Muscle of leg (tissue), 11 donors: ENCODE measurements around the gene UBR1. TPM values are rescaled to one million over a fixed set of nuclear protein-coding genes. Genes with fewer than 3 reads are reported as not detected.

ENCODE experiments used
- DNase-seq: peaks from one replicate; pipeline ENCODE4 v3.0.0; 2013
- H3K27ac ChIP-seq: one replicate; pipeline ENCODE4 v1.5.1; 2013; ENCODE audit warnings: mild to moderate bottlenecking, low read length, control low read depth
- H3K27me3 ChIP-seq: one replicate; pipeline ENCODE4 v1.6.1; 2013; ENCODE audit warnings: low read length; ENCODE audit not compliant: control insufficient read depth, insufficient read depth
- H3K36me3 ChIP-seq: one replicate; pipeline ENCODE4 v1.6.1; 2013; ENCODE audit warnings: low read length; ENCODE audit not compliant: control insufficient read depth, insufficient read depth
- H3K4me1 ChIP-seq: one replicate; pipeline ENCODE4 v1.6.1; 2013; ENCODE audit warnings: low read length; ENCODE audit not compliant: control insufficient read depth, insufficient read depth
- H3K4me3 ChIP-seq: one replicate; pipeline ENCODE4 v1.5.1; 2013; ENCODE audit warnings: low read length, control low read depth
- H3K9me3 ChIP-seq: replicated peaks from 2 replicates; pipeline ENCODE4 v1.6.1; 2013; ENCODE audit warnings: low read depth, low read length; ENCODE audit not compliant: control insufficient read depth
- WGBS: methylation state at CpG from one replicate; pipeline ENCODE4 v1.1.5; 2013; ENCODE audit warnings: missing lambda C conversion rate; ENCODE audit not compliant: insufficient coverage; 5-methylcytosine and 5-hydroxymethylcytosine counted together
- polyA plus RNA-seq, 8 donors: library from polyadenylated mRNA; unstranded; fragments of 120-200 nt; gene quantifications; one replicate each; pipeline versions ENCODE4 v1.2.1 to v1.2.3, GENCODE V29; 2013; ENCODE audit warnings: inconsistent platforms in 1 of 8, low replicate concordance in 1 of 8; ENCODE audit not compliant: insufficient read length in 8 of 8, insufficient read depth in 1 of 8
- total RNA-seq: library from RNA; stranded (reverse); fragments of 120-200 nt; gene quantifications from one replicate; pipeline ENCODE4 v1.2.4, GENCODE V29; 2013

The UBR1 gene
- total and polyA plus RNA-seq, 9 donors = 13.6 to 27.4 (median 19.8) TPM

- Histone ChIP-seq H3K27me3 (peaks cover 3% of the 10 kb centered on the region), H3K36me3 (no peaks in the 10 kb centered on the region), H3K9me3 (no peaks in the 10 kb centered on the region), H3K4me1 (peaks cover under 1% of the 10 kb centered on the region), H3K4me3 (no peak overlapping the region), H3K27ac (no peak overlapping the region)
- no peak for DNase-seq
- WGBS = 40% methylated on average over 1 of the region's 3 CpGs
Observed at GRCh38 chr15:43111354-43111753, 5.5 kb upstream of the UBR1 start.

- H3K27ac ChIP-seq = no peak overlapping the region
- peaks cover 2% of the 10 kb centered on the region for H3K36me3 ChIP-seq
- peaks cover 8% of the 10 kb centered on the region for H3K4me1 ChIP-seq
- no peak for DNase-seq
- no peaks in the 10 kb centered on the region for H3K9me3 ChIP-seq
- H3K4me3 ChIP-seq = no peak overlapping the region
- H3K27me3 ChIP-seq = peaks cover 2% of the 10 kb centered on the region
- WGBS = no CpG with 5 or more reads among the region's 1 CpG
Observed at GRCh38 chr15:43107751-43108150, 1.9 kb upstream of the UBR1 start.

- WGBS = no CpG with 5 or more reads among the region's 7 CpGs
- DNase-seq = no peak
- peak overlapping the region; percentile 63 for H3K4me3 ChIP-seq
- peaks cover 7% of the 10 kb centered on the region for H3K36me3 ChIP-seq
- H3K27ac ChIP-seq = peak overlapping the region; percentile 96
- peaks cover 8% of the 10 kb centered on the region for H3K4me1 ChIP-seq
- peaks cover 2% of the 10 kb centered on the region for H3K27me3 ChIP-seq
- H3K9me3 ChIP-seq = no peaks in the 10 kb centered on the region
Observed at GRCh38 chr15:43106486-43106829, 620 bp upstream of the UBR1 start.

DNA sequence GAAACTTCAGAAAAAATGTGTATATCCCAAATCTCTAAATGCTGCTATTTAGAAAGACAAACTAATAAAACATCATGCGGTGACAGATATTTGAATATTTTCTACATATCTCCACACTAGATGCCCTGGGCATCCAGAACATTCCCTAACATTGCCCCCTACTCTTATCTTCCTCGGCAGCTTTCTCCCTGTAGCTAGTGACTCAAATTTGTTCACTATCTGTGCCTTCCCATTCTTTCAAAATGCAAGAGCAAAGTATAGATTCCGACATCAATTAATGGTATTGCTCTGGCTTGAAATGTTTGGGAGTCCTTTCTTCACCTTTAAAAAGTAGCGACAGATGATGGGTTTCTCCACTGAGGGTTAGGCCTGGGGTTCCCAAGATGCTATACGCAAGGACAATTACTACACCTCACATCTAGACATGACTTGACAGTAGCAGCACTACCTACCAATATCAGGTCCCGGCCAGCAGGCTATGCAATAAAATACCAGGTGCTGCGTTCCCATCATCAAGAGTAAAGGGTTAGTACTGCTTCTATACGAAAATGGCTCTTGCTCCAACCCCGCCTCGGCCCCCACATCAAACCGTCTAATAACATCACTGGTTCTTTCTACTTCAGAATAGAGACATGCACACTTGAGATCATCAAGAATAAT lies 631 bp downstream of the UBR1 start:
- Histone ChIP-seq H3K4me3 (peak overlapping the region; percentile 63), H3K9me3 (no peaks in the 10 kb centered on the region), H3K27me3 (peaks cover 2% of the 10 kb centered on the region), H3K27ac (peak overlapping the region; percentile 96), H3K36me3 (peaks cover 13% of the 10 kb centered on the region), H3K4me1 (peaks cover 8% of the 10 kb centered on the region)
- WGBS = 100% methylated on average over 1 of the region's 11 CpGs
- no peak for DNase-seq

DNA sequence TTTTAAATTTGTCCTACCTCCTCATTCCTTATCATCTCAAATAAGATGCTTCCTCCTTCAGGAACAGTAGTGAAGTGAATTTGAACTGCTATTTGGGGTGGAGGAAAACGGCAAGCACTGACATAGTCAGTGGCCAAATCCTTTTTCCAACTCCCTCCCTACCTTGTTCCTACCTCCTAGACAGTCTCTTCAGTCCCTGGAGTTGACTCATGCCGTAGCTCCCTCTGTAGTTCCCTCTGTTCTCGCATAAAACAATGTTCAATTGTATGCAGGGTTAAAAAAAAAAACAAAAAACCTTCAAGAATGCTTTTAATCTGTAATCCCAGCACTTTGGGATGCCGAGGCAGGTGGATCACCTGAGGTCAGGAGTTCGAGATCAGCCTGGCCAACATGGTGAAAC lies 1.4 kb downstream of the UBR1 start:
- Histone ChIP-seq H3K36me3 (peaks cover 16% of the 10 kb centered on the region), H3K9me3 (no peaks in the 10 kb centered on the region), H3K27me3 (no peaks in the 10 kb centered on the region), H3K4me1 (peaks cover 8% of the 10 kb centered on the region), H3K4me3 (no peak overlapping the region), H3K27ac (no peak overlapping the region)
- 0% methylated on average over 1 of the region's 5 CpGs for WGBS
- DNase-seq = no peak

DNA sequence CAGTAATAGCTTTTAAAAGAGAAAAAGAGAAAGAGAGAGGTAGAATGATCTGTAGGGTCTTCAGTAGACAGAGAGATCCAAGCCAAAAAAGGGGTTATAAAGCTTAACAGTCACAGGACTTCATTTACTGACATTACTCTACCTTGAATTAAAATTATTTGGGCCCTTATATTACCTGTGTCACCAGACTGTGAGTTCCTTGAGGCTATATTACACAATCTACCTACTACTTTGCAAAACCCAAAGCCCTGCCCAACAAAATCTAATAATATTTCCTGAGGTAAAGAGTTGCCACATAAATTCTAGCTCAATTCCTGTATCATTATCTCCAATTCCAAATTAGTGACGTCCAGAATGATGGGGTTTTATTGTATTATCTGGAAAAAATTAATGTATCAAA lies 1.9 kb downstream of the UBR1 start:
- no CpG with 5 or more reads among the region's 1 CpG for WGBS
- no peak overlapping the region for H3K27ac ChIP-seq
- no peak overlapping the region for H3K4me3 ChIP-seq
- no peaks in the 10 kb centered on the region for H3K9me3 ChIP-seq
- peaks cover 16% of the 10 kb centered on the region for H3K36me3 ChIP-seq
- no peaks in the 10 kb centered on the region for H3K27me3 ChIP-seq
- H3K4me1 ChIP-seq = peaks cover 8% of the 10 kb centered on the region
- no peak for DNase-seq

DNA sequence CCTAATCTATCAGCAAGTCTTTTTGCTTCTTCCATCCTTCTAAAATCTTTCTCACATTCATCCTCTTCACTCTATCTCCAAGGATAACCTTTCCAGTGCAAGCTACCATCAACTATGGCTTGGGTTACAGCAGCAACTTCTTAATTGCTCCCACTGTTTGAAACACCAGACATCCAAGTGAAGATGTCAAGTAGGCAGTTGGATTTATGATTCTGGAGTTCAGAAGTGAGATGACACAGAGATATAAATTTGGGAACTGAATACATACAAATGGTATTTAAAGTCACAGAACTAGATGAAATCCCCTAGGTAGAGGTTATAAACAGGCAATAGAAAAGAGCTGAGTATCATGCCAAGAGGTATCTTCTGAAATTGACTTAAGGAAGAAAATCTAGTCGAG lies 3.7 kb downstream of the UBR1 start:
- H3K36me3 ChIP-seq = peaks cover 17% of the 10 kb centered on the region
- H3K4me1 ChIP-seq = peaks cover 8% of the 10 kb centered on the region
- WGBS = no CpG with 5 or more reads among the region's 1 CpG
- no peak overlapping the region for H3K4me3 ChIP-seq
- DNase-seq = peak; percentile 10
- H3K9me3 ChIP-seq = no peaks in the 10 kb centered on the region
- H3K27ac ChIP-seq = no peak overlapping the region
- H3K27me3 ChIP-seq = no peaks in the 10 kb centered on the region

GRCh38 chr15:43100971-43101370 lies 4.9 kb downstream of the UBR1 start:
- no peak for DNase-seq
- Histone ChIP-seq H3K36me3 (peaks cover 17% of the 10 kb centered on the region), H3K4me1 (peaks cover 6% of the 10 kb centered on the region), H3K27ac (no peak overlapping the region), H3K4me3 (no peak overlapping the region), H3K9me3 (no peaks in the 10 kb centered on the region), H3K27me3 (no peaks in the 10 kb centered on the region)

DNA sequence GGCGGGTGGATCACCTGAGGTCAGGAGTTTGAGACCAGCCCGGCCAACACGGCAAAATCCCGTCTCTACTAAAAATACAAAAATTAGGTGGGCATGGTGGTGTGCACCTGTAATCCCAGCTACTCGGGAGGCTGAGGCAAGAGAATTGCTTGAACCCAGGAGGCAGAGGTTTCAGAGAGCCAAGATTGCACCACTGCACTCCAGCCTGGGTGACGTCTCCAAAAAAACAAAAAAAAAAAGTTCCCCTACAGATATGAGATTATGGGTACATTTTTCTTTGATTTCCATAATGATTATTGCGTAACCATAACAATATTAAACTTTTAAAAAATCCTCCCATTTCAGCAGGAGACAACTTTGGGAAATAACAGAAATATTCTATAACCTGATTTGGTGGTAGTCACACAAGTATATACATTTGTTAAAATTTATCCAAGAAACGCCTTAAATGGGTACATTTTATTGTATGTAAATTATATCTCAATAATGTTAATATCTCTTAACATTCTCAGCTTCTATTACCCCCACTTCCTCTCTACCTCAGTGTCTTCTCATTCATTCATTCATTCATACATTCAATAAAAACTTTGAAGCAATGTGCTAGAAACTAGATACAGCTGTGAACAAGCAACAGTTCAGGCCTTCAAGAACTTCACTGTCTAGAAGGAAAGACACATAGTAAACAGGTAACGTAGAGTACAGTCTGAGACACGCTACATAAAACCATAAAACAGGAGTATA lies 6.6 kb downstream of the UBR1 start:
- Histone ChIP-seq H3K27me3 (no peaks in the 10 kb centered on the region), H3K36me3 (peaks cover 17% of the 10 kb centered on the region), H3K4me1 (peaks cover under 1% of the 10 kb centered on the region), H3K9me3 (no peaks in the 10 kb centered on the region), H3K4me3 (no peak overlapping the region), H3K27ac (no peak overlapping the region)
- no CpG with 5 or more reads among the region's 10 CpGs for WGBS
- no peak for DNase-seq

- no peak for DNase-seq
- Histone ChIP-seq H3K9me3 (no peaks in the 10 kb centered on the region), H3K4me3 (no peak overlapping the region), H3K36me3 (peaks cover 17% of the 10 kb centered on the region), H3K27ac (no peak overlapping the region), H3K4me1 (no peaks in the 10 kb centered on the region), H3K27me3 (no peaks in the 10 kb centered on the region)
- 96% methylated on average over 5 of the region's 6 CpGs for WGBS
Observed at GRCh38 chr15:43096411-43096810, 9.4 kb downstream of the UBR1 start.
